CD4-positive, alpha-beta T cell (primary cell): ENCODE results near the gene RACK1. TPM values are rescaled to one million over a fixed set of nuclear protein-coding genes. Genes with fewer than 3 reads are reported as not detected.

Experiments used
- ATAC-seq: fragments of 200-7000 bp; cut with Tn5 transposase; one replicate; pipeline ENCODE4 v1.10.0; 2022; ENCODE audit warnings: mild to moderate bottlenecking; ENCODE audit not compliant: poor library complexity
- CTCF ChIA-PET: fragments of 350-600 bp; sonication (Branson Sonifier 250); formaldehyde crosslinking; loops from one replicate; lab custom pipeline; 2021; ENCODE audit warnings: antibody characterized with exemption, inconsistent platforms; lab: Charles Lee
- POLR2A ChIA-PET: fragments of 350-600 bp; sonication (Branson Sonifier 250); formaldehyde crosslinking; loops from one replicate; lab custom pipeline; 2021; ENCODE audit warnings: antibody characterized with exemption, inconsistent platforms; lab: Charles Lee
- DNase-seq, 14 experiments: peaks; one replicate each; pipeline ENCODE4 v3.0.0-alpha.2; 2013 to 2020; ENCODE audit warnings: mixed read lengths in 2 of 14
- H3K27ac ChIP-seq, 2 donors: one replicate each; pipeline versions ENCODE4 v1.5.1 to v1.7.0; 2013; ENCODE audit warnings: low read length in 2 of 2, low read depth in 1 of 2, mild to moderate bottlenecking in 1 of 2
- H3K27me3 ChIP-seq, 2 experiments: 1 replicate in 1 of 2; 2 replicates in 1 of 2; pipeline versions ENCODE4 v1.6.1 to v1.7.0; 2013; ENCODE audit warnings: low read length in 2 of 2, control low read depth in 1 of 2, mild to moderate bottlenecking in 1 of 2, moderate library complexity in 1 of 2; ENCODE audit not compliant: insufficient read depth in 2 of 2, control insufficient read depth in 1 of 2
- H3K36me3 ChIP-seq: one replicate; pipeline ENCODE4 v1.6.1; 2013; ENCODE audit warnings: low read length, control low read depth; ENCODE audit not compliant: insufficient read depth
- H3K4me1 ChIP-seq: one replicate; pipeline ENCODE4 v1.6.1; 2013; ENCODE audit warnings: low read length, control low read depth; ENCODE audit not compliant: insufficient read depth
- H3K4me3 ChIP-seq: one replicate; pipeline ENCODE4 v1.5.1; 2013; ENCODE audit warnings: mild to moderate bottlenecking, low read length, moderate library complexity
- H3K9me3 ChIP-seq, 2 experiments: 1 replicate in 1 of 2; 2 replicates in 1 of 2; pipeline versions ENCODE4 v1.6.1 to v1.7.0; 2013; ENCODE audit warnings: low read length in 2 of 2, mild to moderate bottlenecking in 2 of 2, control low read depth in 1 of 2, moderate library complexity in 1 of 2; ENCODE audit not compliant: control insufficient read depth in 1 of 2, insufficient read depth in 1 of 2
- H3K27ac Mint-ChIP-seq: one replicate; pipeline ENCODE4 v1.8.0; 2020; ENCODE audit warnings: mixed read lengths
- H3K27me3 Mint-ChIP-seq: one replicate; pipeline ENCODE4 v1.8.0; 2021; ENCODE audit warnings: mixed read lengths
- H3K36me3 Mint-ChIP-seq: one replicate; pipeline ENCODE4 v1.8.0; 2021; ENCODE audit warnings: low read depth, mixed read lengths
- H3K4me1 Mint-ChIP-seq: one replicate; pipeline ENCODE4 v1.8.0; 2021; ENCODE audit warnings: low read depth, mixed read lengths
- H3K4me3 Mint-ChIP-seq: one replicate; pipeline ENCODE4 v1.8.0; 2020; ENCODE audit warnings: mild to moderate bottlenecking, mixed read lengths
- H3K9me3 Mint-ChIP-seq: one replicate; pipeline ENCODE4 v1.8.0; 2020; ENCODE audit warnings: mixed read lengths
- CTCF ChIP-seq: fragments of 200-600 bp; IDR thresholded peaks from one replicate; pipeline ENCODE4 v1.8.0; 2022; ENCODE audit warnings: antibody characterized with exemption, mild to moderate bottlenecking
- intact Hi-C, 2 experiments: fragments of 100-400 bp; cut with DNase I in 1 of 2; cut with micrococcal nuclease in 1 of 2; formaldehyde crosslinking; loops; one replicate each; pipeline versions ENCODE4 v1.15.1 to v1.9.0; 2023 to 2025; cut with DNase I, micrococcal nuclease
- total RNA-seq, 174 experiments: library from RNA in 2 of 174; stranded (reverse) in 2 of 174; gene quantifications; one replicate each; pipeline ENCODE4 v1.2.3 and lab custom pipeline; 2021 to 2026

The RACK1 gene
- total RNA-seq, 2 experiments from 2014 or later, result 2,499 to 2,682 TPM

GRCh38 chr5:181232593-181232992 lies 11.1 kb downstream of the RACK1 start:
- no peaks in the 10 kb centered on the region for H3K9me3 Mint-ChIP-seq
- Histone ChIP-seq H3K36me3 (peaks cover 87% of the 10 kb centered on the region), H3K27me3 (no peaks in the 10 kb centered on the region), H3K4me3 (no peak overlapping the region), H3K9me3 (no peaks in the 10 kb centered on the region), H3K27ac (no peak overlapping the region), H3K4me1 (peaks cover 17% of the 10 kb centered on the region)
- H3K36me3 Mint-ChIP-seq, result peaks cover 79% of the 10 kb centered on the region
- ChIA-PET POLR2A (interaction anchor here (0.5 to 1.4 kb wide), 5 partner anchors 9 to 28 kb away, joined by 3 to 5 read pairs (median 4); partner anchors contain the start of genes RACK1, TRIM41 and TRIM52), CTCF (no interaction called here)
- no peak overlapping the region for H3K4me3 Mint-ChIP-seq
- no peaks in the 10 kb centered on the region for H3K27me3 Mint-ChIP-seq
- peaks cover 32% of the 10 kb centered on the region for H3K4me1 Mint-ChIP-seq
- no peak for TF ChIP-seq CTCF
- DNase-seq, result no peak
- intact Hi-C loops, result no loop called here
- H3K27ac Mint-ChIP-seq, result peak overlapping the region; percentile 53
- no peak for ATAC-seq

DNA sequence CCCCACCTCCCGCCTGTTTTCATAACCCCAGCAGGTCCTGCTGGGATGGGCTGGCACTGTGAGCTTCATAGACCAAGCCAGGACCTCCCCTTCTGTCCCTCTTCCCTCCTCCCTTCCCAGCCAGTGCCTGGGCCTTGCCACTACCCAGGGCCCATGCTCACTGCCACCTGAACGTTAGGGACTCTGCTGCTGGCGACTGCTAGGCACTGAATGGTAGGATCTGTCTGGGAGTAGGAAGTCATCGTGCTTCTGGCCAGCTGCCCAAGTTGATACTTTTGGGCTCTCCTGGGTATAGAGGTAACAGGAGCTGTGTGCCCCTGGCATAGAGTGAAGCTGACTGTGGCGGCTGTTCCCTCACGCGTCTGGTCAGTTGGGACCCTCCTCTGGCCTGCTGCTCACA lies 12.3 kb downstream of the RACK1 start:
- peaks cover 67% of the 10 kb centered on the region for H3K36me3 Mint-ChIP-seq
- CTCF ChIA-PET, result no interaction called here

GRCh38 chr5:181230551-181230950 lies 13.2 kb downstream of the RACK1 start:
- Histone ChIP-seq H3K36me3 (peaks cover 66% of the 10 kb centered on the region), H3K27me3 (no peaks in the 10 kb centered on the region), H3K4me3 (no peak overlapping the region), H3K9me3 (no peaks in the 10 kb centered on the region), H3K27ac (no peak overlapping the region), H3K4me1 (peaks cover 22% of the 10 kb centered on the region)
- Mint-ChIP-seq H3K9me3 (no peaks in the 10 kb centered on the region), H3K27ac (peak overlapping the region; percentile 63), H3K36me3 (peaks cover 58% of the 10 kb centered on the region), H3K4me1 (peaks cover 35% of the 10 kb centered on the region), H3K27me3 (no peaks in the 10 kb centered on the region), H3K4me3 (no peak overlapping the region)
- TF ChIP-seq CTCF, result no peak
- CTCF ChIA-PET, result no interaction called here
- intact Hi-C loops, result no loop called here
- POLR2A ChIA-PET, result interaction anchor here (0.8 to 0.9 kb wide), 2 partner anchors 12 kb away, joined by 3 read pairs; no protein-coding TSS in a partner anchor
- DNase-seq (no peak), ATAC-seq (no peak)

More for the DNA sequence above, 12.3 kb downstream of the RACK1 start:
- no peaks in the 10 kb centered on the region for H3K27me3 ChIP-seq
- H3K9me3 Mint-ChIP-seq, result no peaks in the 10 kb centered on the region
- H3K9me3 ChIP-seq, result no peaks in the 10 kb centered on the region
- no peak overlapping the region for H3K27ac ChIP-seq
- H3K4me3 Mint-ChIP-seq, result no peak overlapping the region
- DNase-seq (no peak), ATAC-seq (no peak)
- POLR2A ChIA-PET, result interaction anchor here (0.8 kb wide), 1 partner anchor 12 kb away, joined by 3 read pairs; no protein-coding TSS in a partner anchor
- H3K4me1 Mint-ChIP-seq, result peaks cover 32% of the 10 kb centered on the region
- no peak for TF ChIP-seq CTCF
- H3K27me3 Mint-ChIP-seq, result no peaks in the 10 kb centered on the region
- peak overlapping the region; percentile 63 for H3K27ac Mint-ChIP-seq
- peaks cover 75% of the 10 kb centered on the region for H3K36me3 ChIP-seq
- intact Hi-C loops, result no loop called here
- peaks cover 20% of the 10 kb centered on the region for H3K4me1 ChIP-seq
- H3K4me3 ChIP-seq, result no peak overlapping the region
